ENCODE measurements around the gene USH2A.
"Not testable (repeated sequence)": the region's sequence is repeated elsewhere in the genome, so short reads cannot be mapped to it uniquely, and the experiment has no call there.

USH2A gene

DNA sequence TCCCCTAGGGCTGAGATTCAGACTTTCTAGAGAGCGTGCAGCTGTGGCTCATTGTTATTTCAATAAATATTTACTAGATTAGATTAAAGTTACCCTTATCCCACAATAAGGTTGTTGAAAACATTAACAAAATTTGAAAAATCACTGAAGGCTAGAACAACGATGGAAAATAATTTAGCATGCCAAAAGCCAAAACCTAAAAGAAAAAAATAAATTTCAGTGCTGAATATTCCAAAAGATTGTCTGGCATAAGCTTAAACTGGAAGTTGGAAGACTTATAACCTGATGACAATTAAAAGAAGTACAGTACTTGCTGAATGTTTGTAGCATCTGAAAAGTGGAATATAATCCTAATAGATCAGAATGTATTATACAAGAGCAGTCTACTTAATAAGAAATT is 221.3 kb downstream of the USH2A start:
- no peak for DNase-seq (ENCODE audit: low spot score)

DNA sequence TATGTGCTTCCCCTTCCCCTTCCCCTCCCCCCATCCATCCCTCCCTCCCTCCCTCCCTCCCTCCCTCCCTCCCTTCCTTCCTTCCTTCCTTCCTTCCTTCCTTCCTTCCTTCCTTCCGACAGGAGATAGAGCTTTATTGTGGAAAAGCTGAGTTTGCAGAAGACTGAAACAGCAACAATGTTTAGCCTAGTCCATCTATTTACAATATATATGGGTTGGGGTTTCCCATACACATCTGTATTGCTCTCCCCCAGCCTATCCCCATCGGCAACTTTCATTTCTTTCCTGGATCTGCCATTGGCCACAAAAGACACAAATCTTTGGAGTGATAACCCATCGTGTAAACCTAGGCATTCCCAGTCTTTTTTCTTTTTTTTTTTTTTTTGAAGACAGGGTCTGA is 222.3 kb downstream of the USH2A start:
- DNase-seq (ENCODE audit: low spot score): no peak

DNA sequence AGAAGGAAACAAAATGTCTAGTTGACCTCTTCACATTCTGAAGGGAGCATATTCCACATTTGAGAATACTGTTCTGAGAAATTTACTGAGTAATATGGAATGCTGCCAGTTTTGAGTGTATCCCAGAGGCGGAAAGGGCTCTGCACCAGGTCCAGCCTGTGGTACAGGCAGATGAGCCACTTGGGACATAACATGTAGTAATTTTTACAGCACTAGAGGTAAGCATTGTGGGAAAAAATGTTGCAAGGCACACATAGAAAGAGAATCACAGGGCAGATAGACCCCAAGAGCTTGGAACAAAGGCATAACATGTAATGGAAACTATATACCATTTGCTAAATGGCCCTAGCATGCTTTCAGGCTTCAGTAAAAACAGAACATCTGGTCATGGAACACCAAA is 228.5 kb downstream of the USH2A start:
- DNase-seq (ENCODE audit: low spot score): no peak

DNA sequence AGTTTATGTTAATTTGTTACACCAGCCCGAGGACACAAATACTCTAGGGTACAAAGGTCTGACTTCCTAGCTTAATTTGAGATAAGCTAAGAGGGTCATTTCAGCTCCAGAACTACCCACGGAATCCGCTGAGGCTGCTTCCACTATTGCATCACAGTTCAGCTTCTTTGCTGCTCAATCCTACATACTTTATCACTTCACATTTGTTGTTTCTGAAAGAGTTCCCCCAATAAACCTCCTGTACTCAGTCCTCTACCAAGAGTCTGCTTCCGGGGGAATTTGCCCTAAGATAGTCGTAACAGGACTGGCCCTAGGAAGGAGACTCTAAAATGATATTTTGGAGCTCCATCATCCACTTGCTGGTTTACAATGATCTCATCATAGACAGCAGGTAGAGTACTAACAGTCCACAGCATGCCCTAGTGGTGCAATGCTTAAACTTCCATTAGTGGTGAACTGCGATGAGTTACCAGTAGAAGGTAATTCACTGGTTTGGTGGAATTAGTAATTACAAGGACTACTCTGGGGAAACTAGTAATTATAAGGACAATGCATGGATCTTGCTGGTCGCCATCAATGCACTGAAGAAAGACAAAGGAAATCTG is 229.3 kb downstream of the USH2A start:
- DNase-seq (ENCODE audit: low spot score): no peak

DNA sequence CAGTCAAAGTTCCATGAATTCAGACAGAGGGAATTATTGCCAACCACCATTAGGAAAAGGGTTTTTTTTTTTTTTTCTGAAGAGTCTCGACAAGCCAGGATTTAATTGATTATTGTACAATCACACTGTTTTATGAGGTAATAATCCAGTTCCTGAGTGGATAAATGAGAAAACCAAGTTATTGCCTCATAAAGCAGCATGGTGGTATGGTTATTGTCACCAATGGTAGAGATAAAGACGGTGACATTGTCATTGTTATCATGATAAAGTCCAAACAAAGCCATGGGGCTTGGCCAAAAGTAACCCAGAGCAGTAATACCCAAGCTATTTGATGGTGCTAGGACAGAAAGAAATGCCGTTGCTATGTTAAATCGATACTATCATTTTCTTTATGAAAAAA is 232.8 kb downstream of the USH2A start:
- DNase-seq (ENCODE audit: low spot score): no peak

DNA sequence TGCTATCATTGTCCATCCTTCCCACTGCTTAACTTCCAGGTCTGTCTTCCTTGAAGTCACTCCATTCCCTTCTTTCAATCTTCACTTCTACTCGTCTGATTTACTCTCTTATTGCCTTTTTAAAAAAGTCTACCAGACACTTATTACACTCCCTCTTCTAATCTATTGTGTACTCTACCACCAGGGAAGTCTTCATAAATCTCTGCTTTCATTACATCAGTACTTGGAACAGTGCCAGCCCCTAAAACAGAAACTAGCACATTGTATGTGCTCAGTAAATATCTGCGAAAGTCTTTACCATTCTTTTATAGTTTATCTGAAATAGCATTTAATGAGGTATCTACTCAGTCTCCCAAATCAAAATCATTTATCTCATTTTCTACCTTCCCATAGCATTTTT is 236.4 kb downstream of the USH2A start:
- DNase-seq (ENCODE audit: low spot score): no peak

DNA sequence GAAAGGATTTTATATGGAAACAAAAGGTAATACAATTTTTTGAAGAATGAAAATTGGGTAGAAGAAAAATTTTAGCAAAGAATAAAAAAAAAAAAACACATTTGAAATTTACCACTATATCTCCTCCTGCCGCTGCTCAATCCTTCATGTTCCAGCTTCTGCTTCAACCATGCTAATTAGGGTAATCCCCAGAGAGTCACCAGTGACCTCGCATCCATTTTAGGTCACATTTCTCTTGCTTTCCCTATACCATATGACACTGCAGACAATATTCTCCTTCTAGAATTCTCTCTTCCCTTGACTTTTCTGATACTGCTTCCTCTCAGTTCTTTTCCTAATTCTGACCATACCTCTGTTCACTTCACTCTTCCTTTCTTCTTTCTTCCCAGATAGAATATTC is 237.1 kb downstream of the USH2A start:
- no peak for DNase-seq (ENCODE audit: low spot score)

DNA sequence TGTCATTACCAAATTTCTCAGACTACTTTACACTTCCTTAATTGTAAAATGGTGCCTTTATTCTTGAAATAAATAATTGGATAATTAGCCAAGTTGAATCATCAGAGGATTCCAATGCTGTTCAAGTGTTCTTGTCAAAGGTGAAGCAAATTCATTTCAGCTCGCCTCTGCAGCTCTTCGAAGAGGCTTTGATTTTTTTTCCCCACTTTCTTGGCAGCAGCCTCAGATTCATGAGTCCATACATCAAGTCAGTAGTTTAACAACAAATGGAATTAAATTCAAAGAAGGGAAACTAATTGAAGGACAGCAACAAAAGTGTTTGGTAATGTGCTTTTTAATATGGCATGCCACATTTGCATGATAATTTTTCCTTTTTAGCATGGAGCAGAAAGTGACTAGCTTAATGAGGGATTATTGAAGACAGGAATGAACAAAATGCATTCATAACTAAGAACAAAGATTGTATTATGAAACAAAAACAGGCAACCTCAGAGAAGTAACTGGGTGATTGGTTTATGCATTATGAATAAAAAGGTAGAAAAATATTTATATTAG is 239.0 kb downstream of the USH2A start:
- no peak for DNase-seq (ENCODE audit: low spot score)

DNA sequence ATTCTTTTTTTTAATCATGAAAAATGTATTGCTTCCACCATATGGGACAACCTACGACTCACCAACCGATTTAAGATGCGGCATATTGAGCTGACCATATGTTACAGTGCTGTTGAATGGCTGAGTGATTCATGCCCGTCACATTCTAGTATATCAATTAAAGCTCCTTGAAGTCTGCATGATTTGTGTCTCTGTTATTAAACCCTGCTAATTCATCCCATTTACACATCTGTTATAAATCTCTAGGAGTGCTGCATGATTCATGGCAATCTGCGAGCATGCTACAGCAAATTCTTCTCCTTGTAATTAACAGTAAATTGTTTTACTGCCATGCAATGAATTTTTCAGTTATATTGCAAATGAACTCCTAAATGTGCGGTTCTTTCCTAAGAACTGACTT is 239.8 kb downstream of the USH2A start:
- no peak for DNase-seq (ENCODE audit: low spot score)

DNA sequence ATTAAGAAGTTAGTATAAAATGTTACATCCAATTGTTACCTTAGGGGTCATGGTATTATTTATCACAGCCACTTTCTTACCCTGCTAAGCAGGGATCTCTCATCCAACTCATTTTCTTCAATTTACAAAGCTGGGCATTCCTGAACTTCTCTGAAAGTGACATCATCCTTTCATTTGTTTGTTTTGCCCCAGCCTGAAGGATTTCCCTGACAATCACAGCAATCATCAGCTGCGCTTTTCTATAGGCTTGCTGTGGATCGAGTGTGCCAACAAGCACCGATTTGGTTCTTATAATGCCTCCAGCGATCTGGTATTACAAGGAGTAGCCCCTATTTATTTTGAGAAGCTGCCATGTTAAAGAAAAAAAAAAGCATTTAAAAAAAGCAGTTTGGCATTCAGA is 240.2 kb downstream of the USH2A start:
- DNase-seq (ENCODE audit: low spot score): no peak

DNA sequence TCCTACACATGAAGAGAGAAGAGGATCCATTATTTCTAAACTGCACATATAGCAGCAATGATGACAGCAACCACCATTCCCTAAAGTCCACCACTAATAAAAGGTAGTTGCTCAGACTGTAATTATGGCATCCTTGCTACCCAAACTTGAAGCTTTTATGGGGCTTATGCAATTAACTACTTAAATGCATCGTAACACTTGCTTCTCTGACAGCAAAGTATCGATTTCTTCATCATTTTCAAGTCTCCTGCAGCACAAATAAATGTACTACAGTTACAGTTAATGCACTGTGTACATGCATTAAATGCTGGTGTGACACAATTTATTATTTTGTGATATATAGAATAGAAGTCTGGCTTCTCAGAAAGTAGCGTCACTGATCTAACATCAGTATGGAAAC is 241.7 kb downstream of the USH2A start:
- no peak for DNase-seq (ENCODE audit: low spot score)

DNA sequence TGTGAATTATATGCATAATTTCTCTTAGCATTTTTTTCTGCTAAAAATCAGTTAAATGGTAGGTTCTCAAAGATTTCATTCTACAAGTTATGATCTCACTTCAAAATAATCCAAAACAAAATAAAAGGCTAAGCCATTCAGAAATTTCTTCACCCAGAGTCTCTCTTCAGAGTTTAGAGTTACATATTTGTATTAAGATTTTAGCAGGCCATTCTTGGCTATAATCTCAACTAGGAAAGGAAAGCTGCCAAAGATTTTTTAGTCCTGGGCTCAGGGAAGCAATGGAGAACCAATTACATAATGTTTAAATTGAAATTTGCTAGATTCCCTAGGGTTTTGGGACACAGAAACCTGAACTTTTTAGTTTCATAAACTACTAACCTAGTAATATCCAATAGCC is 245.0 kb downstream of the USH2A start:
- no peak for DNase-seq (ENCODE audit: low spot score)

DNA sequence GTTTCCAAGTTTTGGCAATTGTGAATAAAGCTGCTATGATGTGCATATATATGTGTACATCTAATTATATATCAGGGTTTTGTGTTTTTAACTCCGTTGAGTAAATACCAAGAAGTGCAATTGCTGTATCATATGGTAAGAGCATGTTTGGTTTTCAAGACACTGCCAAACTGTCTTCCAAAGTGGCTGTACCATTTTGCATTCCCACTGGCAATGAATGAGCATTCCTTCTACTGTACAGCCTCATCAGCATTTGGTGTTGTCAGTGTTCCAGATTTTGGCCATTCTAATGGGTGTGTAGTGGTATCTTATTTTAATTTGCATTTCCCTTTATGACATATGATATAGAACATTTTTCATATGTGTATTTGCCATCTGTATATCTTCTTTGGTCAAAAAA is 246.3 kb downstream of the USH2A start:
- no peak for DNase-seq (ENCODE audit: low spot score)

DNA sequence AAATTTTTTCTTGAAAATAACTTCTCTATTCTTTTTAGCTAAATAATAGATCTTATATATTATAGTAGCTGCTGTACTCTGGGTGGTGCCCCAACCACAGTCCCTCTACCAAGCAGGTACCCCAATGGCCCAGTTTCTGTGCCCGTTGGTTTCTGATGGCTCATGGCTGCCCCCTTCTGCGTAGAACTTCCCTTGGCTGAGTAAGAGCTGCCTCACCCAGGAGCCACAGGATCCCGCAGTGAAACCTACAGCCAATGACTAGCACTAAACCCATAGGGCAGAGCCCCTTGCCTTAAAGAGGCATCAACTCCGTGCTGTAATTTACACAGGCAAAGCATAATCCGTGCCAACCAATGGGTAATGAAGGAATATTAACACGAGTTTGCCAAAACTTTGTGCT is 247.5 kb downstream of the USH2A start:
- DNase-seq (ENCODE audit: low spot score): no peak

DNA sequence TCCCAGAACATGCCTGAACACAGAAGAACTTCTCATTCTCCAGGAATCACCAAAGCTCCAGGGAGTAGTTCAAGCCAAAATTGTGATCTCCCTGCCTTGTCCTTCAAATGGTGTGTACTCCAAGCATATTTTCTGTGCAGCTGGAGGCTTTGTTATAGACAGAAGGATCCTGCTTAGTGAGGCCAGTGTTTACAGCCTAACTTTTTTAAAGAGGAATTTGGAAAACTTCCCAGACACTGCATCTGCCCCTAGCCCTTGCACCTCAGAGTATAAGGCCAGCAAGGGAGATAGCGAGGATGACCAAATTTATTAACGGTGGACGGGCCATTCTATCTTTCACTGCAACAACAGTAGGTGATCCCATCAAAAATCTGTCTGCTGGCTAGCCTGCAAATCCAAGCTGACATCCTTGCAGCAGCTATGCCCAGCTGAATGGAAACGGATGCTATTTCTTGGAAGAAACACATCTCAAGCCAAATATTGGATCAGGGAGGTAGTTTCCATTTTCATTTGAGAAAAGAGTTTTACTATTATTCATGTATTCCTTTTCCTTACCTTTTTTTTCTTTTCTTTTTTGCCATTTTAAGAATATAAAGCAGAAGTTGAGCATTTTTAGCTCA is 249.8 kb downstream of the USH2A start:
- DNase-seq (ENCODE audit: low spot score): no peak

DNA sequence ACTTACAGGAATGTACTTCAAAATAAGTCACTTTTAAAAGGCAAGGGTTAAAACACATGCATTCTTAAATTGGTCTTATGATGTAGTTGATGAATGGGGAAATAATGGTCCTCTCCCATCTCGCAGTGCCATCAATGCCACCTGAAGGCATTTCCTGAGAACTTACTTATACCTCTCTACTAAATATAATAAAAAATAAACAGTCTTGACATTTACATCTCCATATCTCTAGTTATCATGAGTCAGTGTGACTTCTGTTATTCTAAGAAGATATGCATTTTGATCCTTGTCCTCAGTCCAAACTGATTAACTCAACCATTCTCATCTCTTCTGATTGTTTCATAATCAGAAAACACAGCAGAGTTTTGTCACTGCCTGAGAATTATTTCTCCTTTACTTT is 253.9 kb downstream of the USH2A start:
- no peak for DNase-seq (ENCODE audit: low spot score)

DNA sequence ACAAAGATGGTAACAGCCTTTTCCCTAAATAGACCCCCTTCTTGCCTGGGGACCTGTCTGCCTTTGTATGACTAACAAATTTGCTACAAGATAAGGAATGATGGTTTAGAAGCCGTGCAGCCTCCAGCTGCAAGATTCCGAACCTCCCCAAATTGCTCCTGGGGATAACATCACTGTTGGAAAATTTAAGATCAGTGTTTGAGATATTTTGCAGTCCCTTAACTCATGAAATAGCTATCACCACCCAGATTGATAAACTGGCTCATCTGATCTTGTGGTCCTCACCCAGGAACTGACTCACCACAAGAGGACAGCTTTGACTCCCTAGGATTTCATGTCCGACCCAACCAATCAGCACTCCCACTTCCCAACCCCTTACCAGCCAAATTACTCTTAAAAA is 254.7 kb downstream of the USH2A start:
- no peak for DNase-seq (ENCODE audit: low spot score)

DNA sequence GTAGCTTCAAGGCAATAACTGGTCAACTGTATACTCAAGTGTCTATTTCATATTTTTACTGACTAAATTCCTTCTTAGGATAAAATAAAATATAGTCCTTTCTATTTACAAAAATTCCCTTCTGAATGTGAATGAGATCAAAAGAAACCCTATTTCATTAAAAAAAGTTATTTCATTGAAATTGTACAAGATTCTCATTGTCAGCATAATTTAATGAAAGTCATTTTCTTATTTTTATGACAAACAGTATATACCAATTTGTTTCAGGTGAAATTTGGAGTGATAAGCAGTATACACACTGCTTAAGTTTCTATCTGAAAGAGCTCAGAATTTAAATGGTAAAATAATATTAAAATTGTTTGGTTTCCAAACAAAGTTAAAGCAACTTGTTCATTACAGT is 269.2 kb downstream of the USH2A start:
- no peak for DNase-seq (ENCODE audit: low spot score)

DNA sequence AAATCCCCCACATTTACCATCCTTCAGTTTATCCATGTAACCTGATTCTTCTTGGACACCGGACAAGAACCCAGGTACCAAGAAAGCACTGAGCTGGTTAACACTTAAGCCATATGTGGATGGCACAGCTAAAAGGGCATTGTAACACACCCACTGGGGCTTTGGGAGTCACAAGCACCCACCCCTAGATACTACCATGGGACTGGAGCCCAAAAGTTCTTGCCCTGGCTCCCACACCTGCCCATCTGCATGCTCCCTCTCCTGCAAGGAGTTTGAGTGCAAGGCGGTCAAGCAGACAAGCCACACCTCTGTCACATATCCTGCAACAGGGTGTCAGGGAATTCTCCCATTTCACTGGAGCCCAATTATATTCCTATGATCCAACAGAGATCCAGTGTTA is 270.1 kb downstream of the USH2A start:
- no peak for DNase-seq (ENCODE audit: low spot score)

DNA sequence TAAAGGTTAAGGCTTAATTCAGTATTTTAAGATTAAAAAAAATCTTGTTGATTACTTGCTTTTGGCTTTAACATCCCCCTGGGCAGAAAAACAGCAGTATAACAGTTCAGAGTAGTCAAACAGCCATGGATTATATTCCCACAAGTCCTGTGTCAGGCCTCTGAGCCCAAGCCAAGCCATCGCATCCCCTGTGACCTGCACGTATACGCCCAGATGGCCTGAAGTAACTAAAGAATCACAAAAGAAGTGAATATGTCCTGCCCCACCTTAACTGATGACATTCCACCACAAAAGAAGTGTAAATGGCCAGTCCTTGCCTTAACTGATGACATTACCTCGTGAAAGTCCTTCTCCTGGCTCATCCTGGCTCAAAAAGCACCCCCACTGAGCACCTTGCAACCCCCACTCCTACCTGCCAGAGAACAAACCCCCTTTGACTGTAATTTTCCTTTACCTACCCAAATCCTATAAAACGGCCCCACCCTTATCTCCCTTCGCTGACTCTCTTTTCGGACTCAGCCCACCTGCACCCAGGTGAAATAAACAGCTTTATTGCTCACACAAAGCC is 277.7 kb downstream of the USH2A start:
- DNase-seq (ENCODE audit: low spot score): not testable (repeated sequence)

DNA sequence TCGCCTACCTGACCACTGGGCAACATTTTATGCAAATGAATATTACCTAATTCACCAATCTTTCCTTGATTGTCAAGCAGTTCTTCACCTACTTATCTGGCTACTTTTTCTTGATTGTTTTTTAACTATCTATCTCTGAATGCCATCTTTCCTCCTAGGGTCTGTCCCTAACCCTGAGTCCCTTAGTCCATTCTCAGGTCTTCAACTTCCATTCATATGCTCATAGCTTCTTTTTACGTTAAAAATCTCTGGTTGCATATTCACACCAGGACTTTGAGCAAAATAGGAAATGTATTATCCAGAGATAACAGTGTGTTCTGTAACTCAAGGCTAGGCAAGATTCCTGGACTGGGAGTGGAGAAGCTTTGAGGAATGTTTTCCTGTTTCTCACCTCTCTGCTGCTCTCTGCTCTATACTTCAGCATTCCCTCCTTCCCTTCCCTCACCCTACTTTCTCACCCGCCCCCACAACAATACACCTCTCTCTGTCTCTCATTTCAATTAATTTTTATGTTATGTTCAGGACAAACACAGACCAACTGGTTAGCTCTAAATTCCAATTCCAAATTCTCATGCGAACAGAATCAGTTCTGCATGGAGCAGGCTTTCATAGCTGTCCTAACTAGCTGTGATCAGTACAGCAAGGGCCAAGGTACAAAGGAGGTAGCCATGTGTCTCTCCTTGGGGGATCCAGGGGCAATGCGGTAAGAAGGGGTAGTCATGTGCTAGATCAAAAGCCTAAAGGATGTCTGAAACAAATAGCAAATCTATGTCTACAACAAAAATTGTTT is 278.4 kb downstream of the USH2A start:
- DNase-seq (ENCODE audit: low spot score): no peak

DNA sequence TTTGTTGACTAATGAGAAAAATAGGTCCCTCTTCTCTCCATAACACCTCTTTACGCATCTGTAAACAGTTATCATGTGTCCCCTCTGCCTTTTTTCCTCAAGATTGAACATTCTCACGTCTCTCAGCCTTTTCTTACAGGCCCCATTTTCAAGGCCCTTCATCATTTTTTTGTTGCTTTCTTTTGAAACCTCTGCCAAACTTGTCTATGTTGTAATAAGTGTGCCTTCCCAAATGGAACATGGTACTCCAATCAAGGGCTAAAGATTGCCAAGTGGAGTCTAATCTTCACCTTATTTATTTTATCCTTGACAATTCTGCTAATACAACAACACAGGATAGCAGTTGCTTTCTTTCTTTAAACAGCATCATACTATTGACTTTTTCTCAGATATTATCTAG is 280.3 kb downstream of the USH2A start:
- no peak for DNase-seq (ENCODE audit: low spot score)

Data from AG08395 (cell line).